UCSD-AML1 (cell line): ENCODE measurements around the gene LRRFIP1.
"Not testable (repeated sequence)": the region's sequence is repeated elsewhere in the genome, so short reads cannot be mapped to it uniquely, and the experiment has no call there.

Experiments
- DNase-seq: peaks from one replicate; lab custom pipeline; 2025; ENCODE audit not compliant: unreplicated experiment; lab: John Stamatoyannopoulos, UW

The LRRFIP1 gene

GRCh38 chr2:237742614-237743013 is 115.2 kb downstream of the LRRFIP1 start:
- no peak for DNase-seq

- DNase-seq, result no peak
Measured at GRCh38 chr2:237743024-237743423, 115.6 kb downstream of the LRRFIP1 start.

- no peak for DNase-seq
Measured at GRCh38 chr2:237743561-237744269, 116.3 kb downstream of the LRRFIP1 start.

DNA sequence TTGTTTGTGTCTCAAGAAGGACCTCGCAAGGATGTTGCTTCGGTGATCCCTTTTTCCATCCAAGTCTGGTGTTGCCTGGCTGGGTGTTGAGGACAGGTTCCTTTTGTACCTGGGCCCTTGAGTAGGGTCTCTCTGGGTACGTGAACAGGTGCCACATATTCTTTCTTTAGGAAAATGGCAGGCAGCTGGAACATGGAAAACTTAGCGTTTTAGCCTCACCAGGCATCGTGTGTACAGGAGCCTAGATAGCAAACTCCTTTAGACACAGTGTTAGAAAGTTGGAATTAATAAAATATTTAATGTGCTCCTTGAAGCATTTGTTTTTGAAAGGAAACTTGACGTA is 116.9 kb downstream of the LRRFIP1 start:
- no peak for DNase-seq

GRCh38 chr2:237744613-237745249 is 117.3 kb downstream of the LRRFIP1 start:
- DNase-seq, result peak; percentile 74

- DNase-seq, result no peak
Measured at GRCh38 chr2:237745250-237745613, 117.8 kb downstream of the LRRFIP1 start.

DNA sequence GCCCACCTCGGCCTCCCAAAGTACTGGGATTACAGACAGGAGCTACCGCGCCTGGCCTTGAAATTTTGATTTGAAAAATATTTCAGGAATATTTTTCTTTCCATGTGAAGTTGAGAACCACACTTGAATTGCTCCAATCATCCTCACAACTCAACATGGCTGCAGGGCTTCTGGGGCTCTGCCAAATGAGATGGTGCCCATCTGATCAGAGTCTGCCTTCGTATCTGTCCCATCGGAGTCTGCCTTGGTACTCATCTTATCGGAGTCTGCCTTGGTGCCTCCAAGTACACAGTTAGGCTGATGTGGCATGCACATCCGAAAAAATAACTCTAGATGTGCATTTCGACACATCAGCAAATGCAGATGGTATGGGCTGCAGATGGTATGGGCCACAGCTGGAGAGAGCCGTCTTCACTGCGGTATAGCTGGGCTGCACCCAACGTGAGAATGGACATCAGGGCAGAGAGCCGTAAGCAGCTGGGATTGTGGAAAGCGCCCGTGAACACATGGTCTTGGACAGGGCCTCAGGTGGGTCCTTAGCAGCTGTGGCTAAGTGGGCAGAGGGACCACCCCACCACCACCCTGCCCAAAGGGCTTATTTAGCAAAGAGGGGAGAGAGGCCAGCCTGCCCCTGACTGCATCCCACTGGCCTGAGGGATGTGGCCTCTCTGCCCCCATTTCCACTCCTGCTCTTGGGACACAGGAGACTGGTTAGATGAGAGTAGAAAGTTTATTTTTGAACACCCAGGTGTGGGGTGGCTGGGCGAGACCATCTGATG is 119.1 kb downstream of the LRRFIP1 start:
- DNase-seq, result no peak

- DNase-seq, result no peak
Measured at GRCh38 chr2:237747189-237747588, 119.8 kb downstream of the LRRFIP1 start.

DNA sequence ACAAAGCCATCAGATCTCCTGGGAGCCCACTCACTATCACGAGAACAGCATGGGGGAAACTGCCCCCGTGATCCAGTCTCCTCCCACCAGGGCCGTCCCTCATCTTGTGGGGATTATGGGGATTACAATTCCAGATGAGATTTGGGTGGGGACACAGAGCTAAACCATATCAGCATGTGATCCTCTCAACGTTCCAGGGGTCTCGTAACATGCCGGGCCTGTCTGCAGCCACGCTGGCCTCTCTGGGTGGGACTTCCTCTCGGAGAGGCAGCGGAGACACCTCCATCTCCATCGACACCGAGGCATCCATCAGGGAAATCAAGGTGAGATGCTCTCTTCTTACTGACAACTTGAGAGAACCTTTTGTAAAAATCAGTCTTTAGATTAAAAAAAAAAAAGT is 121.6 kb downstream of the LRRFIP1 start:
- DNase-seq, result no peak

DNA sequence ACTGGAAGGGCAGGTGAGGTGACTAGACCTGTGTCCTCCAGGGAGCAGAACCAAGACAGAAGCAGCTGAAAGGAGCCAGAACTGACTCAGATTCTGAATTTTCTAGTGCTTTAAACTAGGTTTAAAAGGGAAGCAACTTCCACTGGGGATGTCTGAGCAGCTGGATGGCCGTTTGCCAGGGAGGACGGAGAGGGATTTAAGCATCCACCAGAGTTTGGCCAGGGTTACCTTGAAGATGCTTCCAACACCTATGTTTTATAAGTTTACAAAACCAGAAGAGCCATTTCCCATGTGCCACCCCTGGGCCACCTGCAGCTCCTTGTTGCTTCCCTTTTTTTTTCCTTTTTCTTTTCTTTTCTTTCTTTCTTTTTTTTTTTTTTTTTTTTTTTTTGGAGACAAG is 122.6 kb downstream of the LRRFIP1 start:
- no peak for DNase-seq

- not testable (repeated sequence) for DNase-seq
Measured at GRCh38 chr2:237750441-237750840, 123.1 kb downstream of the LRRFIP1 start.

DNA sequence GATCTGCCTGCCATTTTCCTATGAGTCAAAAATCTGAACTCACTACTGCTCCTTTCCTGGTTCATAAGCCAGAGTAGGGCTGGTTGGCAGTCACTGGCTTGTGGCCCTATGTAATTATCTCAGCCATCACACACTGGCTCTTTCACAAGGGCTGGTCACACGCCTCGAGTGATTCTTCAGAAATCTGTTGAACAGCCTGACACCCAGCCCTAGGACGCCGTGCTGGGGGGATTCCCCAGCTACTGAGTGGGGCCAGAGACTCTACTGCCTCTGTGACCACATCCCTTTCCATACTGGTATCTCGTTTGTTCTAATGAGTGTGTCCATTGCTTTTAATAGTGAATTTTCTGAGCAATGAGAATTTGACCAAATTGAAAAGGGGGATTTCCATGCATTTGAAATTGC is 125.4 kb downstream of the LRRFIP1 start:
- no peak for DNase-seq

DNA sequence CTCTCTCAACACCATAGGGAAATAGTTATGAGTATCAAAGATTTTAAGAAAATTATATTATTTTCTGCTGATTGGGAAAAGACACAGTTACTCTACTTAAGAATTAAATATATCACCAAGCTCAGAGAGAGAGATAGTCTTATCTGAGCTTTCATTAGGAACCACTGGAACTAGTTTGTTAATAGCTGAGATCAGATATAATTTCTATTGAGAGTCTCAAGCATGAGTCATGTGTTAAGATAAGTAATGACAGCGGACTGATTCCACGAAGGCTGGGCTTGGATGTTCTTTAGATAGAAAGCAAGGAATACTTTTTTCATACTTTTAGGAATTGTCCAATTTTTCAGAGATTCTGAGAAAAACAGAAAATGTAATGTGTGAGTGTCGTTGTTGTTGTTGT is 126.8 kb downstream of the LRRFIP1 start:
- no peak for DNase-seq

- no peak for DNase-seq
Measured at GRCh38 chr2:237754626-237755248, 127.3 kb downstream of the LRRFIP1 start.

- no peak for DNase-seq
Measured at GRCh38 chr2:237757616-237758015, 130.2 kb downstream of the LRRFIP1 start.

DNA sequence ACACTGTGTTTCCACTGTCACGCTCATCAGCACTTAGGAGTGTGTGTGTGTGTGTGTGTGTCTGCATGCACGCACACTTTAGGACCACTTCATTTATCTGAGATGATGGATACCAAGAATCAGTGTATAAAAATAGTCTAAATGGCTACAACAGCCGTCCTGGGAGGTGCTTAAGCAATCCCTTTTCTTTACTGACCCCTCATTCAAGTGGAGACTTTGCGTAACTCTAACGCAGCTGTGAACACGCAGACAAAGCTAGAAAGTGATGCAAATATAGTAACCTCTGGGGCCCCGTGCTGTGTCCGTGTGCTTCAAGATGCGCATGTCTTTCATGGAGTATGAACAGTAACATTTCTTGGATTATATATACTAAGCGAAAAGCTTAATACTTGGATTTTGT is 130.8 kb downstream of the LRRFIP1 start:
- no peak for DNase-seq

DNA sequence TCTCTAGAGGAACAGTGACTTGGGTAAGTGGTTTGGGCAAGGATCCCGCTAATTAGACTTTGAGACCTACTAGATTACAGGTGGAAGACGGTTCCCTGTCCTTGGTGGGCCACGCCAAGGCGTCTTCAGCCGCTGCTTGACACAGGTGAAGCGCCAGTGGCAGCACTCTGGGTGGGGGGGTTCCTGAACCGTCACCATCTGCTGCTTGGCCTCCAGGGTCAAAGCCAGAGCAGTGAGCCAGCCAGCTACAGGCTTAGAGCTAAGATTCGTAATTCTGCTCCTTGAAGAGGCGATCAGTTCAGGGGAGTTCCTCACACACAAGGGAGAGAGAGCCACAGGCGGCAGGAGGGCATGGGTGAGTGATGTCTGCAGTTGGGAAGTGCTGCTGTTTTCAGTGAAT is 131.8 kb downstream of the LRRFIP1 start:
- no peak for DNase-seq

DNA sequence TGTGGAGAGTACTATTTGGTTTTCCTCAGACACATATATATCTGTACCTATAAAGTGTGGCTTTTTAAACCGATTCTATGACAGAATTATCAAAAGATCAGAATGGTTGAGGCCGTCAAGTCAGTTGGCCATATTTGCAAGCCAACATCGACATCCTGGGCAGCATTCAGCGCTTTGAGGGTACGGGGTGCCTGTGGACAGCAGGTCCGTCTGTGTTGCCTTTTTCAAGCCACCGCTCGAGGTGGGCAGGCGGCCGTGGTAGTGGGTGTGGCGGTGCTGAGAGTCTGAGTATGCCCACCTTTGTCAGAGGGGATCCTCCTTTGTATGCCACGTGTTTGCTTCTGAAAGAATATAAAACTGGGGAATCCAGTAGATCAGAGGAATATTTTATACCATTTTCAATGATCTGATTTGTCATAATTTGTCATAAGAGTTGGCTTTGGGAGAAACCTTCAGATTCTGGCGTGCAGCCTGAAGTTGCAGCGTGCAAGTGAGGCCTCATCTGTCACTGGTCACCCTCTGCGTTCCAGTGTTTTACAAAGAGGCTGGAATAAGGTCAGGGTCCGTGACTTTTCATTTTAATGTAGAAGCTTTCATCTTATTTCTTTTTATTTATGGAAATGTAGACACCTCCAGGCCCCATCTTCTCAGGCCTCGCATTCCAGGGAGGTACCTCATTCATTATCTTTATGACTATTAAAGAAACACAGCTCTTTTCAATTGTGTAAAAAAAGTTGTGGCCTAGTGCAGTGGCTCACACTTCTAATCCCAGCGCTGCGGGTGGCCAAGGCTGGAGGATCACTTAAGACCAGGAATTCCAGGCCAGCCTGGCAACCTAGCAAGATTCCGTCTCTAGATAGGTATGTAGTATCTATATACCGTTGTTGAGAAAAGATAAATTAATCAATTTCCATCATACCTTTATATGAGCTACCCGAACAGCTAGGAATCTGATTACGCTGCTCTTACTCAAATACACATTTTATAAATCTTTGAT is 133.4 kb downstream of the LRRFIP1 start:
- no peak for DNase-seq

GRCh38 chr2:237762291-237763182 is 135.2 kb downstream of the LRRFIP1 start:
- DNase-seq, result not testable (repeated sequence)

DNA sequence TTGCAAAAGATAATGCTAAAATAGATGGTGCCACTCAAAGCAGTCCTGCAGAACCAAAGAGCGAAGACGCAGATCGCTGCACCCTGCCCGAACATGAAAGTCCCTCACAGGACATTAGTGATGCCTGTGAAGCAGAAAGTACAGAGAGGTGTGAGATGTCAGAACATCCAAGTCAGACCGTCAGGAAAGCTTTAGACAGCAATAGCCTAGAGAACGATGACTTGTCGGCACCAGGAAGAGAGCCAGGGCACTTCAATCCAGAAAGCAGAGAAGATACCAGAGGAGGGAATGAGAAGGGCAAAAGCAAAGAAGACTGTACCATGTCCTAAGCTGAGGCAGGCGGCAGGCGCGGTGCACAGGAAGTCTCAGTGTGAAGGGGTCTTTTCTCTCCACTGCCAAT is 136.4 kb downstream of the LRRFIP1 start:
- DNase-seq, result no peak
